ENCODE data around the gene CSRP2.

- TF ChIP-seq CTCF (IDR thresholded peaks at IDR 0.05) (peak; percentile 6 to 61 (median 32)), POLR2A (IDR thresholded peaks at IDR 0.05) (no peak)
These were observed 57.8 kb downstream of the CSRP2 start for GRCh38 chr12:76820888-76821482.
